Transverse colon (tissue), 4 donors: ENCODE measurements around the gene SASH1. TPM values are rescaled to one million over a fixed set of nuclear protein-coding genes. Genes with fewer than 3 reads are reported as not detected.

ENCODE experiments used
- DNase-seq: peaks from one replicate; pipeline ENCODE4 v3.0.0-alpha.2; 2019
- H3K27ac ChIP-seq, 4 donors: fragments of 200-600 bp; sonication (generic); 2 replicates each; pipeline ENCODE4 v1.5.1; 2016 to 2018; ENCODE audit warnings: inconsistent platforms in 4 of 4
- H3K27me3 ChIP-seq: fragments of 200-600 bp; sonication (generic); 2 replicates; pipeline ENCODE4 v1.5.1; 2017; ENCODE audit warnings: inconsistent platforms
- H3K36me3 ChIP-seq, 4 donors: fragments of 200-600 bp; sonication (generic); 2 replicates each; pipeline ENCODE4 v1.5.1; 2017 to 2019; ENCODE audit warnings: inconsistent platforms in 4 of 4
- H3K4me1 ChIP-seq, 4 donors: fragments of 200-600 bp; sonication (generic); 2 replicates each; pipeline ENCODE4 v1.5.1; 2017 to 2020; ENCODE audit warnings: inconsistent platforms in 4 of 4
- H3K4me3 ChIP-seq, 4 donors: fragments of 200-600 bp; sonication (generic); 1 replicate in 1 of 4; 2 replicates in 3 of 4; pipeline versions ENCODE4 v1.5.1 to v1.6.1; 2017 to 2019; ENCODE audit warnings: inconsistent platforms in 4 of 4
- H3K9me3 ChIP-seq, 2 donors: fragments of 200-600 bp; sonication (generic); 2 replicates each; pipeline ENCODE4 v1.5.1; 2017 to 2019; ENCODE audit warnings: inconsistent platforms in 2 of 2
- EP300 ChIP-seq: sonication (generic); formaldehyde crosslinking; IDR thresholded peaks from one replicate; pipeline ENCODE4 v1.6.1; 2017; ENCODE audit warnings: antibody characterized with exemption, low read depth
- POLR2A ChIP-seq: fragments of 450-650 bp; IDR thresholded peaks from one replicate; pipeline ENCODE4 v1.6.1; 2016; ENCODE audit warnings: antibody characterized with exemption, mild to moderate bottlenecking, moderate library complexity
- POLR2AphosphoS5 ChIP-seq, 3 donors: sonication (generic); formaldehyde crosslinking; IDR thresholded peaks; one replicate each; pipeline ENCODE4 v1.6.1; 2016; ENCODE audit warnings: antibody characterized with exemption in 3 of 3
- WGBS, 2 donors: methylation state at CpG; one replicate each; pipeline ENCODE4 v1.1.5; 2018; ENCODE audit warnings: low coverage in 1 of 2; 5-methylcytosine and 5-hydroxymethylcytosine counted together
- in situ Hi-C, 4 donors: fragments of 200-750 bp; cut with MboI; loops; one replicate each; pipeline versions ENCODE4 v1.15.0 to v1.15.1; 2017; ENCODE audit warnings: low sequenced_read_pairs in 3 of 4, low pct_ligation_motif_present in 1 of 4, low pct_unique_long_range_greater_than_20kb in 1 of 4
- intact Hi-C: fragments of 100-400 bp; cut with DNase I; formaldehyde crosslinking; loops from one replicate; pipeline ENCODE4 v1.15.1; 2023; ENCODE audit warnings: low total_unique reads
- total RNA-seq, 4 donors: library from RNA; depleted of rRNA; stranded (reverse); fragments of >200 nt; gene quantifications; one replicate each; pipeline ENCODE4 v1.1.0, GENCODE V29; 2016
- TF ChIP-seq, protein P1 (sequence below), 5 experiments: fragments of 200-600 bp in 3 of 5; fragments of 450-650 bp in 2 of 5; sonication (generic) in 3 of 5; IDR thresholded peaks; 1 replicate in 2 of 5; 2 replicates in 3 of 5; pipeline ENCODE4 v1.5.1; 2016 to 2017; ENCODE audit warnings: antibody characterized with exemption in 5 of 5, inconsistent platforms in 3 of 5, mild to moderate bottlenecking in 2 of 5, moderate library complexity in 1 of 5

The SASH1 gene
- total RNA-seq, 4 donors from 2014 or later: 16.5 to 71.6 (median 28.7) TPM

DNA sequence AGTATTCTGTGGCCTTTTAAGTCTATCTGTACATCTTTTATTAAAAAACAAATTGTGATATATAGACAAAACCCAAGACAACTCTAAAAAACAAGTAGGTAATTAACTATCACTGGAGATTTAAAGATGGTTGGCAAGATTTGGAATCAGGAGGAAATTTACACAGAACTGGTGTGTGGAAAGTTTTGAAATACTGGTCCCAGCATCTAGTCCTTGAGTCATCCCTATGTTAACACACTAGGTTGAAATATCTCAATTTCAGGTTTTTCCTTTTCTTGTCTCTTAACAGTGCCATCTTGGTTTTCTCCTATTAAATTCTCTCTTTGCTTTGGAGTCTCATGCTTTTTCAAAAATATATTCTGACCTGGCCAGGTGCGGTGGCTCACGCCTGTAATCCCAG lies 27.5 kb downstream of the SASH1 start:
- TF ChIP-seq POLR2AphosphoS5 (IDR thresholded peaks at IDR 0.05) (no peak), EP300 (no peak)
- no peak overlapping the region for H3K27ac ChIP-seq
- intact Hi-C loops: no loop called here
- no peak for DNase-seq
- H3K9me3 ChIP-seq: no peaks in the 10 kb centered on the region
- H3K36me3 ChIP-seq: no peaks in the 10 kb centered on the region
- H3K4me1 ChIP-seq: peaks cover 0 to 22% (median 0%) of the 10 kb centered on the region in 4 donors
- no peak overlapping the region for H3K4me3 ChIP-seq
- WGBS, 2 donors: 100% methylated on average over 2 of the region's 2 CpGs
- in situ Hi-C loops: no loop called here
- no peaks in the 10 kb centered on the region for H3K27me3 ChIP-seq

DNA sequence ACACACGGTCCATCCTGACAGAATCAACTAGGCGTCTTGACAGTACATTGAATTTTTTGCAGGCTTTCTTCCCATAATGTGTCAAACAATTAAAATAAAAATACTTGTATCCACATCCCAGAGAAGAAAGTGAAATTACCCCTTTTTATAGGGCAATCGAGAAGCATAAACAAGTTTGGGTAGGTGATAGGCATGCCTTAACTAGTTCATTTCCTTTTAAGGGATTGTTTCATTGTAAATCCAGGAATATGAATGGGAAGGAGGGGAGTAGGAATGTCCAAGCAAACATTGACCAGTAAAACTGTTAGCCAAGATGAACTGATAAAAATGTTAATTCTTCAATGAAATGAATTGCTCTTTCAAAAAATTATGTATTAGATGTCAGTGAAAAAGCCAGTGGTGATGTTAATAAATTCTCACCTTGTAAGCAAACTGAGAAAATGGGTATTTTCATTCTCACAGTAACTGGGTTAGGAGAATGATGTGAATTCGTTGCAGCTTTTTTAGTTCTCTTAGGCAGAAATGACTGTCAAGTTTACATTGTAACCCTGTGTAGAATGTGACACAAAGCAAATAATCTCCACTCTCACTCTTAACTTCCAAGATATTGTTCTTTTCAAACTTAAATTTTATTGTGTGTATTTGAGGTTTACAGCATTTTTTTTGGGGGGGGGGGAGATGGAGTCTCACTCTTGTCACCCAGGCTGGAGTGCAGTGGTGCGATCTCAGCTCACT lies 31.6 kb downstream of the SASH1 start:
- intact Hi-C loops: no loop called here
- Histone ChIP-seq H3K27ac (no peak overlapping the region), H3K27me3 (no peaks in the 10 kb centered on the region), H3K4me3 (no peak overlapping the region), H3K36me3 (no peaks in the 10 kb centered on the region), H3K4me1 (peaks cover 0 to 15% (median 0%) of the 10 kb centered on the region in 4 donors), H3K9me3 (no peaks in the 10 kb centered on the region)
- 55 to 60% methylated on average over 5 of the region's 5 CpGs for WGBS, 2 donors
- DNase-seq: no peak
- in situ Hi-C loops: no loop called here
- TF ChIP-seq, protein P1, sequence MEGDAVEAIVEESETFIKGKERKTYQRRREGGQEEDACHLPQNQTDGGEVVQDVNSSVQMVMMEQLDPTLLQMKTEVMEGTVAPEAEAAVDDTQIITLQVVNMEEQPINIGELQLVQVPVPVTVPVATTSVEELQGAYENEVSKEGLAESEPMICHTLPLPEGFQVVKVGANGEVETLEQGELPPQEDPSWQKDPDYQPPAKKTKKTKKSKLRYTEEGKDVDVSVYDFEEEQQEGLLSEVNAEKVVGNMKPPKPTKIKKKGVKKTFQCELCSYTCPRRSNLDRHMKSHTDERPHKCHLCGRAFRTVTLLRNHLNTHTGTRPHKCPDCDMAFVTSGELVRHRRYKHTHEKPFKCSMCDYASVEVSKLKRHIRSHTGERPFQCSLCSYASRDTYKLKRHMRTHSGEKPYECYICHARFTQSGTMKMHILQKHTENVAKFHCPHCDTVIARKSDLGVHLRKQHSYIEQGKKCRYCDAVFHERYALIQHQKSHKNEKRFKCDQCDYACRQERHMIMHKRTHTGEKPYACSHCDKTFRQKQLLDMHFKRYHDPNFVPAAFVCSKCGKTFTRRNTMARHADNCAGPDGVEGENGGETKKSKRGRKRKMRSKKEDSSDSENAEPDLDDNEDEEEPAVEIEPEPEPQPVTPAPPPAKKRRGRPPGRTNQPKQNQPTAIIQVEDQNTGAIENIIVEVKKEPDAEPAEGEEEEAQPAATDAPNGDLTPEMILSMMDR (IDR thresholded peaks at IDR 0.05): no peak
- TF ChIP-seq EP300 (no peak), POLR2A (no peak), POLR2AphosphoS5 (IDR thresholded peaks at IDR 0.05) (no peak)

DNA sequence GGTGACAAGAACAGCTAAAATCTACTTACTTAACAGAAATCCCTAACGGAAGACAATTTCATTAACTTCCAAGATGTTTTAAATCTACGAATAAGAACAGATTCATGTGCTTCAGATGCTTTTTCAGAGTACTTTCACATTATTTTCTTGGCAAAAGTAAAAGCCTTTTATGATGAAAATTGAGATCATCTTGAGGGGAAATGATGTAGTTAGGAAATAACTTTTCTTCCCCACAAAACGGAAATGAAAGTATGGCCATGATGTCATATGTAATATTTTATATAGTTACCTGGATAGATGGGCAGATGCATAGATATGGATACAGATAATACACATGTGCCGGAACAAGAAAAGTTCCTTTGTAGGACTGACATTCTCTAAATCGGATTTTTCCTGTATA lies 32.8 kb downstream of the SASH1 start:
- H3K36me3 ChIP-seq: no peaks in the 10 kb centered on the region
- H3K4me3 ChIP-seq: no peak overlapping the region
- H3K9me3 ChIP-seq: no peaks in the 10 kb centered on the region
- H3K27ac ChIP-seq: no peak overlapping the region
- no peaks in the 10 kb centered on the region for H3K27me3 ChIP-seq
- TF ChIP-seq, protein P1 (IDR thresholded peaks at IDR 0.05): no peak
- TF ChIP-seq POLR2A: no peak
- no peak for TF ChIP-seq EP300
- peaks cover 0 to 15% (median 0%) of the 10 kb centered on the region in 4 donors for H3K4me1 ChIP-seq
- WGBS, 2 donors: 81 to 91% methylated on average over 3 to 5 of the region's 5 CpGs
- intact Hi-C loops: no loop called here
- in situ Hi-C loops: no loop called here
- no peak for DNase-seq

DNA sequence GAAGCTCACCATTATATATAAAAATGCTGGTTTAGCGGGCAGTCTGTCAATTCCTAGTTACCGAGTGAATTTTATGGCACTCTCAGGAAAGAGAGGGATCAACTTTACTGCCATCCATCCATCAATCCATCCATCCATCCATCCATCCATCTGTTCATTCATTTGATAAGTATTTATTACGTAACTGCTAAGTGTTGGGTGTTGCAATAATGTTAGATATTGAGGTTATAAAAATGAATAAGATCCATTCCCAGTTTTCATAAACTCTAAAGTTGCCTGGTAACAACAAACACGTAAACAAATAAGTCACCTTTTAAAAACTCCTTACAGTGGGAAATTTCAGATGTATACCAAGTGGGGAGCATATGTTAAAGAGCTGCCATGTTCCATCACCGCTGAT lies 36.8 kb downstream of the SASH1 start:
- intact Hi-C loops (no loop called here), in situ Hi-C loops (no loop called here)
- Histone ChIP-seq H3K4me3 (no peak overlapping the region), H3K36me3 (no peaks in the 10 kb centered on the region), H3K27me3 (no peaks in the 10 kb centered on the region), H3K9me3 (no peaks in the 10 kb centered on the region), H3K27ac (no peak overlapping the region), H3K4me1 (no peaks in the 10 kb centered on the region)
- DNase-seq: no peak
- 88 to 96% methylated on average over 3 to 5 of the region's 5 CpGs for WGBS, 2 donors
- TF ChIP-seq EP300 (no peak), POLR2A (no peak), POLR2AphosphoS5 (IDR thresholded peaks at IDR 0.05) (no peak)
- TF ChIP-seq, protein P1 (IDR thresholded peaks at IDR 0.05): no peak
